ENCODE measurements around the gene LAG3.

The LAG3 gene

GRCh38 chr12:6772726-6773589, 638 bp downstream of the LAG3 start:
- DNase-seq = no peak

- no peak for DNase-seq
These were observed 1.5 kb downstream of the LAG3 start for GRCh38 chr12:6773590-6774351.

GRCh38 chr12:6774499-6775062, 2.3 kb downstream of the LAG3 start:
- no peak for DNase-seq

- no peak for DNase-seq
These were observed 3.2 kb downstream of the LAG3 start for GRCh38 chr12:6775185-6776174.

GRCh38 chr12:6777386-6777785, 5.1 kb downstream of the LAG3 start:
- no peak for DNase-seq

- DNase-seq = no peak
These were observed 5.9 kb downstream of the LAG3 start for GRCh38 chr12:6778217-6778573.

GRCh38 chr12:6778574-6779550, 6.5 kb downstream of the LAG3 start:
- DNase-seq = peak; percentile 77

GRCh38 chr12:6779708-6780432, 7.5 kb downstream of the LAG3 start:
- no peak for DNase-seq

- no peak for DNase-seq
These were observed 8.3 kb downstream of the LAG3 start for GRCh38 chr12:6780573-6780972.

- no peak for DNase-seq
These were observed 9.8 kb downstream of the LAG3 start for GRCh38 chr12:6782119-6782518.

GRCh38 chr12:6782850-6783566, 10.7 kb downstream of the LAG3 start:
- DNase-seq = no peak

GRCh38 chr12:6783828-6784227, 11.5 kb downstream of the LAG3 start:
- no peak for DNase-seq

GRCh38 chr12:6784296-6784695, 12.0 kb downstream of the LAG3 start:
- DNase-seq = no peak

- no peak for DNase-seq
These were observed 12.4 kb downstream of the LAG3 start for GRCh38 chr12:6784761-6785160.

GRCh38 chr12:6786416-6787094, 14.2 kb downstream of the LAG3 start:
- no peak for DNase-seq

- no peak for DNase-seq
These were observed 15.0 kb downstream of the LAG3 start for GRCh38 chr12:6787309-6787708.

- DNase-seq = no peak
These were observed 16.9 kb downstream of the LAG3 start, which contains the start of gene CD4 for GRCh38 chr12:6788972-6789924. Gene CD4 (plus strand): TSS chr12:6789528. CDS start chr12:6800139, 10,611 bp downstream.

Data from NCI-H1048 (cell line).